ENCODE results near the gene TRPM7.

TRPM7 gene

DNA sequence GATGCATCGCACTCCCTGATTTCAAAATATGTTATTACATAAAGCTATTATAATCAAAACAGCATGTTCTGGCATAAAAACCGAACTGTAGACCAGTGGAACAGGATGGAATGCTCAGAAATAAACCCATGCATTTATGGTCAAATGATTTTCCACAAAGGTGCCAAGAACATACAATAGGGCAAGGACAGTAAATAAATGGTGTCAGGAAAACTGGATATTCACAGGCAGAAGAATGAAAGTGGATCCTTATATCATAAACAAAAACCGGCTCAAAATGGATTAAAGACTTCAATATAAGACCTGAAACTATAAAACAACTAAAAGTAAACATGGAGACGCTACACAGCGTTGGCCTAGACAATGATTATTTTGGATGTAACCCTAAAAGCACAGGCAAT lies 162.7 kb downstream of the TRPM7 start:
- 93% methylated on average over 5 of the region's 5 CpGs for WGBS
- Histone ChIP-seq H3K27ac (ENCODE audit: low read depth, low read length) (no peak overlapping the region), H3K4me1 (ENCODE audit: insufficient read depth, low read length) (no peaks in the 10 kb centered on the region), H3K4me3 (ENCODE audit: low read length) (no peak overlapping the region), H3K36me3 (ENCODE audit: insufficient read depth, low read length) (no peaks in the 10 kb centered on the region), H3K9ac (ENCODE audit: low read depth, low read length) (no peak overlapping the region), H3K27me3 (ENCODE audit: insufficient read depth, low read length) (no peaks in the 10 kb centered on the region), H3K9me3 (ENCODE audit: insufficient read depth, low read depth, low read length) (no peaks in the 10 kb centered on the region)

DNA sequence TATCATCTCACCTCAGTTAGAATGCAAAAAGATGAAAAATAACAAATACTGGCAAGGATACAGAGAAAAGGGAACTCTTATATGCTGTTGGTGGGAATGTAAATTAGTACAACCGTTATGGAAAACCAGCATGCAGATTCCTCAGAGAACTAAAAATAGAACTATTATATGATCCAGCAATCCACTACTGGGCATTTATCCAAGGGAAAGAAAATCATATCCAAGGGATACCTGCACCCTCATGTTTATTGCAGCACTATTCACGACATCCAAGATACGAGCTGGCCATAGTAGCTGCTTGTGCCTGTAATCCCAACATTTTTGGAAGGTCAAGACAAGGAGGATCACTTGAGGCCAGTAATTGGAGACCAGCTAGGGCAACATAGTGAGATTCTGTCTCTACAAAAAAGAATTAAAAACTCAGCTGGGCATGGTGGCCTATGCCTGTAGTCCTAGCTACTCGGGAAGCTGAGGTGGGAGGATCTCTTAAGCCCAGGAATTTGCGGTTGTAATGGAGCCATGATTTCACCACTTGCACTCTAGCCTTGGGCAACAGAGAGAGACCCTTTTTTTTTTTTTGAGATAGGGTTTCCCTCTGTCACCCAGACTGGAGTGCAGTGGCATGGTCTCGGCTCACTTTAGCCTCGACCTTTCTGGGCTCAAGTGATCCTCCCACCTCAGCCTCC lies 166.7 kb downstream of the TRPM7 start:
- Histone ChIP-seq H3K27ac (ENCODE audit: low read depth, low read length) (no peak overlapping the region), H3K9me3 (ENCODE audit: insufficient read depth, low read depth, low read length) (no peaks in the 10 kb centered on the region), H3K27me3 (ENCODE audit: insufficient read depth, low read length) (no peaks in the 10 kb centered on the region), H3K36me3 (ENCODE audit: insufficient read depth, low read length) (no peaks in the 10 kb centered on the region), H3K4me3 (ENCODE audit: low read length) (no peak overlapping the region), H3K9ac (ENCODE audit: low read depth, low read length) (no peak overlapping the region), H3K4me1 (ENCODE audit: insufficient read depth, low read length) (no peaks in the 10 kb centered on the region)
- 95% methylated on average over 7 of the region's 7 CpGs for WGBS

DNA sequence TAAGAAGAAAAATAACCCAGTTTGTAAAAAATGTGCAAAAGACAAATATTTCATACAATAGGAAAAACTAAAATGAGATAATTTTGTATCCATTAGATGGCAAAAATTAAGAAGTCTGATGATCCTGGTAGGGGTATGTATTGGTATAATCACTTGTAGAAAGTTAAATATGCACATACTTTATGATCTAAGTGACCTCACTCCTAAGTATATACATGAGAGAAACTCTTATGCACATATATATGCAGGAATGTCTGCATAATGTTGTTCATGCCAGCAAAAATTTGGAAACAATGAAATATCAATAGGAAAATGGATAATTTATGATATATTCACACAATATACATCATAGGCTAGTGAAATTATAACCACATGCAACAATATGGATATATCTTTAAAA lies 173.6 kb downstream of the TRPM7 start:
- Histone ChIP-seq H3K27me3 (ENCODE audit: insufficient read depth, low read length) (no peaks in the 10 kb centered on the region), H3K36me3 (ENCODE audit: insufficient read depth, low read length) (no peaks in the 10 kb centered on the region)

More for the DNA sequence above, 173.6 kb downstream of the TRPM7 start:
- Histone ChIP-seq H3K9ac (ENCODE audit: low read depth, low read length) (no peak overlapping the region), H3K9me3 (ENCODE audit: insufficient read depth, low read depth, low read length) (no peaks in the 10 kb centered on the region), H3K4me1 (ENCODE audit: insufficient read depth, low read length) (no peaks in the 10 kb centered on the region), H3K27ac (ENCODE audit: low read depth, low read length) (no peak overlapping the region), H3K4me3 (ENCODE audit: low read length) (no peak overlapping the region)
